SK-N-SH treated with all-trans-retinoic acid at 6 μM for 48 hours (cell line): Measurements from ENCODE around the gene MAPK9.

Experiments used
- ARNTL ChIP-seq: fragments of 450-650 bp; formaldehyde crosslinking; IDR thresholded peaks from 2 replicates; pipeline ENCODE4 v1.5.0; 2020; ENCODE audit warnings: low read depth, mild to moderate bottlenecking, moderate library complexity, borderline replicate concordance
- CSDC2 ChIP-seq: fragments of 250-450 bp; sonication (Bioruptor Pico); IDR thresholded peaks from 2 replicates; pipeline ENCODE4 v1.5.0; 2020; ENCODE audit warnings: mild to moderate bottlenecking, moderate library complexity
- ESRRG ChIP-seq: fragments of 250-450 bp; sonication (Bioruptor Pico); IDR thresholded peaks from 2 replicates; pipeline ENCODE4 v1.6.1; 2021; ENCODE audit warnings: mild to moderate bottlenecking
- RARB ChIP-seq: fragments of 250-450 bp; sonication (Bioruptor Pico); IDR thresholded peaks from 2 replicates; pipeline ENCODE4 v1.8.0; 2021; ENCODE audit warnings: mild to moderate bottlenecking, moderate library complexity
- TOX ChIP-seq: fragments of 250-450 bp; sonication (Bioruptor Pico); IDR thresholded peaks from 2 replicates; pipeline ENCODE4 v1.8.0; 2021; ENCODE audit warnings: mild to moderate bottlenecking, moderate library complexity, borderline replicate concordance
- ZFP30 ChIP-seq: fragments of 450-650 bp; formaldehyde crosslinking; IDR thresholded peaks from 2 replicates; pipeline ENCODE4 v1.5.0; 2022; ENCODE audit warnings: mild to moderate bottlenecking, moderate library complexity
- ZNF70 ChIP-seq: fragments of 450-650 bp; formaldehyde crosslinking; IDR thresholded peaks from 2 replicates; pipeline ENCODE4 v1.5.0; 2020; ENCODE audit warnings: mild to moderate bottlenecking, moderate library complexity
- TF ChIP-seq, protein P1 (sequence below): fragments of 250-450 bp; sonication (Bioruptor Pico); IDR thresholded peaks from 2 replicates; pipeline ENCODE4 v1.5.1; 2020; ENCODE audit warnings: low read depth, mild to moderate bottlenecking, moderate library complexity
- TF ChIP-seq, protein P2 (sequence below): fragments of 250-450 bp; sonication (Bioruptor Pico); IDR thresholded peaks from 2 replicates; pipeline ENCODE4 v1.8.0; 2020; ENCODE audit warnings: mild to moderate bottlenecking, moderate library complexity, borderline replicate concordance

DNA sequence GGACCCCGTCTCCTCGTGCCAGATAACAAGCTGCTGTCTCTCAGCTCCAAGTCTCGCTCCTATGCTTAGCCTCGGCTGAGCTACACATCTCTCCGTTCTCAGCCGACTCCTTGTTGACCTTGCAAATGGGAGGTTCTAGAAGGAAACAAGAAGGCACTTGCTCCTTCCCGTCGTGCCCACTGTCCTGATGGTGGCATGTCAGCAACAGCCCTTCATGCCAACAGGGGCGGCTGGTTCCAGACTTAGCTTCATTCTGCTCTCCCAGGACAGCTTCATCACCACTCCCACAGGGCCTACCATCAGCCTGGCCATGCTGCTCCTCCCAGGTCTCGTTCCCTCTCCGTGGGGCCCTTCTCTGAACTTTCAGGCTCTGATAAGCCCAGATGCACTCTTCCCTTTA lies 69.8 kb downstream of the MAPK9 start:
- TF ChIP-seq ZFP30 (CRISPR knock-in tag) (no peak), ESRRG (no peak), RARB (no peak), ARNTL (CRISPR knock-in tag) (no peak), CSDC2 (CRISPR knock-in tag) (no peak), TOX (no peak), ZNF70 (CRISPR knock-in tag) (no peak)
- TF ChIP-seq, protein P1, sequence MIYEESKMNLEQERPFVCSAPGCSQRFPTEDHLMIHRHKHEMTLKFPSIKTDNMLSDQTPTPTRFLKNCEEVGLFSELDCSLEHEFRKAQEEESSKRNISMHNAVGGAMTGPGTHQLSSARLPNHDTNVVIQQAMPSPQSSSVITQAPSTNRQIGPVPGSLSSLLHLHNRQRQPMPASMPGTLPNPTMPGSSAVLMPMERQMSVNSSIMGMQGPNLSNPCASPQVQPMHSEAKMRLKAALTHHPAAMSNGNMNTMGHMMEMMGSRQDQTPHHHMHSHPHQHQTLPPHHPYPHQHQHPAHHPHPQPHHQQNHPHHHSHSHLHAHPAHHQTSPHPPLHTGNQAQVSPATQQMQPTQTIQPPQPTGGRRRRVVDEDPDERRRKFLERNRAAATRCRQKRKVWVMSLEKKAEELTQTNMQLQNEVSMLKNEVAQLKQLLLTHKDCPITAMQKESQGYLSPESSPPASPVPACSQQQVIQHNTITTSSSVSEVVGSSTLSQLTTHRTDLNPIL (CRISPR knock-in tag), result no peak
- TF ChIP-seq, protein P2, sequence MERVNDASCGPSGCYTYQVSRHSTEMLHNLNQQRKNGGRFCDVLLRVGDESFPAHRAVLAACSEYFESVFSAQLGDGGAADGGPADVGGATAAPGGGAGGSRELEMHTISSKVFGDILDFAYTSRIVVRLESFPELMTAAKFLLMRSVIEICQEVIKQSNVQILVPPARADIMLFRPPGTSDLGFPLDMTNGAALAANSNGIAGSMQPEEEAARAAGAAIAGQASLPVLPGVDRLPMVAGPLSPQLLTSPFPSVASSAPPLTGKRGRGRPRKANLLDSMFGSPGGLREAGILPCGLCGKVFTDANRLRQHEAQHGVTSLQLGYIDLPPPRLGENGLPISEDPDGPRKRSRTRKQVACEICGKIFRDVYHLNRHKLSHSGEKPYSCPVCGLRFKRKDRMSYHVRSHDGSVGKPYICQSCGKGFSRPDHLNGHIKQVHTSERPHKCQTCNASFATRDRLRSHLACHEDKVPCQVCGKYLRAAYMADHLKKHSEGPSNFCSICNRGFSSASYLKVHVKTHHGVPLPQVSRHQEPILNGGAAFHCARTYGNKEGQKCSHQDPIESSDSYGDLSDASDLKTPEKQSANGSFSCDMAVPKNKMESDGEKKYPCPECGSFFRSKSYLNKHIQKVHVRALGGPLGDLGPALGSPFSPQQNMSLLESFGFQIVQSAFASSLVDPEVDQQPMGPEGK (CRISPR knock-in tag), result no peak
